GM23248 (cell line): ENCODE measurements around the gene PIK3C2B. TPM values are rescaled to one million over a fixed set of nuclear protein-coding genes. Genes with fewer than 3 reads are reported as not detected.
A peak's percentile ranks its signal among the peaks of the same experiment; 100 is the strongest.
"Not testable (repeated sequence)": the region's sequence is repeated elsewhere in the genome, so short reads cannot be mapped to it uniquely, and the experiment has no call there.

Source experiments
- DNase-seq: peaks from one replicate; pipeline ENCODE4 v3.0.0-alpha.2; 2015
- H2AFZ ChIP-seq: fragments of 200-600 bp; sonication (generic); 2 replicates; pipeline ENCODE4 v1.6.1; 2016; ENCODE audit warnings: antibody characterized with exemption
- H3F3A ChIP-seq: fragments of 200-600 bp; sonication (generic); 2 replicates; pipeline ENCODE4 v1.6.1; 2016; ENCODE audit warnings: mild to moderate bottlenecking, antibody characterized with exemption, mixed run types; ENCODE audit not compliant: insufficient read depth
- H3K27ac ChIP-seq: fragments of 200-600 bp; sonication (generic); 2 replicates; pipeline ENCODE4 v1.5.1; 2016; ENCODE audit warnings: mild to moderate bottlenecking
- H3K27me3 ChIP-seq: fragments of 200-600 bp; sonication (generic); replicated peaks from 2 replicates; pipeline ENCODE4 v1.6.1; 2016; ENCODE audit warnings: mild to moderate bottlenecking; ENCODE audit not compliant: insufficient read depth
- H3K36me3 ChIP-seq: fragments of 200-600 bp; sonication (generic); 2 replicates; pipeline ENCODE4 v1.6.1; 2016; ENCODE audit warnings: low read depth, mild to moderate bottlenecking
- H3K4me1 ChIP-seq: fragments of 200-600 bp; sonication (generic); 2 replicates; pipeline ENCODE4 v1.6.1; 2016; ENCODE audit warnings: mild to moderate bottlenecking; ENCODE audit not compliant: insufficient read depth
- H3K4me2 ChIP-seq: fragments of 200-600 bp; sonication (generic); one replicate; pipeline ENCODE4 v1.6.1; 2016; ENCODE audit warnings: mild to moderate bottlenecking; ENCODE audit not compliant: unreplicated experiment
- H3K4me3 ChIP-seq: fragments of 200-600 bp; sonication (generic); 2 replicates; pipeline ENCODE4 v1.5.1; 2016; ENCODE audit warnings: mild to moderate bottlenecking
- H3K79me2 ChIP-seq: fragments of 200-600 bp; sonication (generic); 2 replicates; pipeline ENCODE4 v1.6.1; 2016; ENCODE audit warnings: mild to moderate bottlenecking; ENCODE audit not compliant: insufficient read depth
- H3K9ac ChIP-seq: fragments of 200-600 bp; sonication (generic); 2 replicates; pipeline ENCODE4 v1.6.1; 2016; ENCODE audit warnings: mild to moderate bottlenecking
- H3K9me2 ChIP-seq: fragments of 200-600 bp; sonication (generic); 2 replicates; pipeline ENCODE4 v1.6.1; 2016; ENCODE audit warnings: mixed run types, mild to moderate bottlenecking, moderate library complexity; ENCODE audit not compliant: insufficient read depth
- H3K9me3 ChIP-seq: fragments of 200-600 bp; sonication (generic); one replicate; pipeline ENCODE4 v1.6.1; 2017; ENCODE audit warnings: low read depth
- H4K20me1 ChIP-seq: fragments of 200-600 bp; sonication (generic); 2 replicates; pipeline ENCODE4 v1.6.0; 2016; ENCODE audit not compliant: insufficient read depth
- EZH2 ChIP-seq: fragments of 200-600 bp; sonication (generic); IDR thresholded peaks from 2 replicates; pipeline ENCODE4 v1.6.1; 2018; ENCODE audit warnings: antibody characterized with exemption, mild to moderate bottlenecking; ENCODE audit not compliant: insufficient read depth, poor library complexity, severe bottlenecking
- EZH2phosphoT487 ChIP-seq: fragments of 200-600 bp; sonication (generic); IDR thresholded peaks from 2 replicates; pipeline ENCODE4 v1.6.1; 2018; ENCODE audit warnings: antibody characterized with exemption, moderate library complexity, mild to moderate bottlenecking, low read depth; ENCODE audit not compliant: insufficient read depth
- WGBS, 2 experiments: methylation state at CpG; one replicate each; pipeline ENCODE4 v1.1.6; 2015 to 2017; ENCODE audit warnings: low lambda C conversion rate in 2 of 2, low coverage in 1 of 2; ENCODE audit errors: missing lambda C conversion rate in 2 of 2; 5-methylcytosine and 5-hydroxymethylcytosine counted together
- in situ Hi-C: fragments of 300-500 bp; cut with MboI; formaldehyde crosslinking; loops from 2 replicates; pipeline ENCODE4 v1.15.0; 2020
- polyA plus RNA-seq: library from polyadenylated mRNA; unstranded; fragments of >200 nt; fragmentation: Nextera tagmentation; extraction: Ambion mirVana; gene quantifications from 2 replicates; pipeline ENCODE4 v1.2.1, GENCODE V29; 2016
- total RNA-seq: library from RNA; depleted of rRNA; stranded (reverse); fragments of >200 nt; shearing (Covaris generic); gene quantifications from 2 replicates; pipeline ENCODE4 v1.2.3, GENCODE V29; 2014

The PIK3C2B gene
- total and polyA plus RNA-seq, 2 experiments from 2014 or later: 0.20 to 0.76 TPM

DNA sequence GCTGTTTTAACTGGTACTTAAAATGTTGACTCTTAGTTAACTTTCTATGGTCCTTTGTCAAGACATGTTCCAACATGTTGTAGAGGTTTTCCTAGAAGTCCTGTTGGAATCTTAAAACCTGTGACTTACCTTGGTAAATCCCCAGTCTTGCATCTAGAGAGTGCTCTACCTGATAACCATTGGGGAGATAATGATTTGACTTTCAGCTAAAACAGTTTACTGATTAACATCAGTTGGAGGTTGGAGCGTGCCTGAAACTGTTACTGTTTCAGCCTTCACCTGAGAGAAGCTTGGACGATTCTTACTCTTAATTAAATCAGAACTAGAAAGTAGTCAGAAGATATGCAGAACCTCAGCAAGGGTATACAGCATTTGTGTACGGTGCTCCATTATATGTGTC lies 30.4 kb upstream of the PIK3C2B start:
- Histone ChIP-seq H4K20me1 (peaks cover 7% of the 10 kb centered on the region), H3K36me3 (peaks cover 25% of the 10 kb centered on the region), H3K9ac (no peak overlapping the region), H3K4me3 (no peak overlapping the region), H3K9me2 (no peaks in the 10 kb centered on the region), H3K27me3 (no peaks in the 10 kb centered on the region), H3K27ac (no peak overlapping the region), H2AFZ (no peak overlapping the region), H3K79me2 (peaks cover 64% of the 10 kb centered on the region), H3K9me3 (no peaks in the 10 kb centered on the region), H3K4me2 (no peak overlapping the region), H3K4me1 (peaks cover 13% of the 10 kb centered on the region), H3F3A (peaks cover 10% of the 10 kb centered on the region)
- in situ Hi-C loops: no loop called here
- 97 to 98% methylated on average over 3 of the region's 3 CpGs for WGBS, 2 experiments
- DNase-seq: no peak
- TF ChIP-seq EZH2phosphoT487: no peak
- no peak for TF ChIP-seq EZH2

DNA sequence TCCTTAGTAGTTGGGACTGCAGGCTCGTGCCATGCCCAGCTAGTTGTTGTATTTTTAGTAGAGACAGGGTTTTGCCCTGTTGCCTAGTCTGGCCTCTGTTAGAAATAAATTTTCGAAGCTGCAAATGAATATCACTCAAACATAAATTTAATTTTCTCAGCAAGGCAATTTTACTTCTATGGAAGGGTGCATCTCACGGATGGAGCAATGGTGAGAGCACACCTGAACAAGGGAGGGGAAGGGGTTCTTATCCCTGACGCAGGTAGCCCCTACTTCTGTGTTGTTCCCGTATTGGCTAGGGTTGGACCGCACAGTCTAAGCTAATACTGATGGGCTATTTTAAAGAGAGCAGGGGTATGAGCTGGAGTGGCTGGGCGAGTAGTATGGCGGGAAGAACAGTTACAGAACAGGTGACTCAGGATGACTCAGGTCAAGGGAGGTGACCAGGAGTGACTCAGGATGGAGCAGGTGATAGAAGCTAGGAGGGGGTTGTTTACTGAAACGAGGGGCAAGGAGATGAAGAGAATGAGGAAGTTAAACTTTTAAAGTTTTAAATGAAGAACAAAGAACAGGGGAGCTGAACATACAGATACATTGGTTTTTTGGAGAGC lies 29.1 kb upstream of the PIK3C2B start:
- DNase-seq: no peak
- no peaks in the 10 kb centered on the region for H3K27me3 ChIP-seq
- no peak overlapping the region for H3K4me3 ChIP-seq
- 94 to 95% methylated on average over 9 of the region's 9 CpGs for WGBS, 2 experiments
- peaks cover 77% of the 10 kb centered on the region for H3K79me2 ChIP-seq
- H3K27ac ChIP-seq: no peak overlapping the region
- H3K4me2 ChIP-seq: no peak overlapping the region
- peaks cover 23% of the 10 kb centered on the region for H3K36me3 ChIP-seq
- H3K9me2 ChIP-seq: no peaks in the 10 kb centered on the region
- H4K20me1 ChIP-seq: peaks cover 7% of the 10 kb centered on the region
- peaks cover 10% of the 10 kb centered on the region for H3F3A ChIP-seq
- no peaks in the 10 kb centered on the region for H3K9me3 ChIP-seq
- H3K4me1 ChIP-seq: peaks cover 13% of the 10 kb centered on the region
- no peak overlapping the region for H2AFZ ChIP-seq
- H3K9ac ChIP-seq: no peak overlapping the region
- TF ChIP-seq EZH2phosphoT487: no peak
- TF ChIP-seq EZH2: no peak
- in situ Hi-C loops: no loop called here

DNA sequence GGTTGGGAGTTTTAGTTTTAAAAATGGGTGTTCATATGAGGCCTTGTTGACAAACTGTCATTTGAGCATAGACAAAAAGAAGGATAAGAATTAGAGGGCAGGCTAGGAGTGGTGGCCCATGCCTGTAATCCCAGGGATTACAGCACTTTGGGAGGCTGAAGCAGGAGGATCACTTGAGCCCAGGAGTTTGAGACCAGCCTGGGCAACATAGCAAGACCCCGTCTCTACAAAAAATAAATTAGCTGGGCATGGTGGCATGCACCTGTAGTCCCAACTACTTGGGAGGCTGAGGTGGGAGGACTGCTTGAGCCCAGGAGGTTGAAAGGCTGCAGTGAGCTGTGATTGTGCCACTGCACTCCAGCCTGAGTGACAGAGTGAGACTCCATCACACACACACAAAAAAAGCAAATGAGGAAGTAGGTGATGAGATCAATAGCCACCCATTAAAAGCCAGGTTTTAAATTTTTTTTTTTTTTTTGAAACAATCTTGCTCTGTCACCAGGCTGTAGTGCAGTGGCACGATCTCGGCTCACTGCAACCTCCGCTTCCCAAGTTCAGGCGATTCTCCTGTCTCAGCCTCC lies 27.4 kb upstream of the PIK3C2B start:
- H3K9me2 ChIP-seq, H3K4me2 ChIP-seq, DNase-seq, in situ Hi-C loops, H4K20me1 ChIP-seq, H3K9me3 ChIP-seq, H2AFZ ChIP-seq, H3K27me3 ChIP-seq, H3K9ac ChIP-seq, H3K27ac ChIP-seq, H3K4me3 ChIP-seq, H3F3A ChIP-seq: not testable (repeated sequence)
- WGBS, 2 experiments: 79 to 83% methylated on average over 5 of the region's 5 CpGs
- H3K4me1 ChIP-seq: peaks cover 13% of the 10 kb centered on the region
- H3K36me3 ChIP-seq: peaks cover 14% of the 10 kb centered on the region
- H3K79me2 ChIP-seq: peaks cover 93% of the 10 kb centered on the region

DNA sequence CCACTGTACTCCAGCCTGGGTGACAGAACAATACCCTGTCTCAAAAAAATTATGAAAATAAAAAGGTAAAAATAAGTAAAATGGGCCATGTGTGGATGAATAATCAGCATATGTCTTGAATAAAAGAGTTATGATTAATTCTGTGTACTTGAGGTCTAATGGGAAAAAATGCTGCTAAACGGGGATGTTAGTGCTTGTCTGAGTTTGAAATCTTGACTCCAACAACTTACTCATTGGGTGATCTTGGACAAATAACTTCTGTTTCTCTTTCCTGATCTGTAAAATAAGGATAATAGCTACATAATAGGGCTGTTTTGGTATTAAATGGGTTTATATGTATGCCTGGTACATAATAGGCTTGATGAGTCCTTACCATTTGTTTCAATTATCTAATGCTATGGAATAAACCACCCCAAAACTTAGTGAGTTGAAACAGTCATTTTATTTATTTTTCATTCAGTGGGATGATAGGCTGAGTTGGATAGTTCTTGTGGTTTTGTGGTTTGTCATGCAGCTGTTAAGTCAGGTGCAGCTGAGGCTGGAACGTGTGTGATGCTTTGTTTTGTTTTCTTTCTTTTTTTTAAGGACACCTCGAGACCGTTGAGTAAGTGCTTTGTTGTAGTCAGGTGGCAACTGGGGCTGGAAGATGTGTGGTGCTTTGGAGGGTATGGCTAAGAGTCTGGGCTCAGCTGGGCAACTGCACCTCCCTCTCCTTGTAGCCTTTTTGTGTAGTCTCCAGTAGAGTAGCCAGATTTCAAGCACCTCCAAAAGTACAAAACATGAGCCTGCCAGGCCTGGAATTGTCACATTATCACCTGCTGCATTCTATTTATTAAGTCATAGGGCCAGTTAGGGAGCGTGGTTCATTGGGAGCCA lies 26.5 kb upstream of the PIK3C2B start:
- H3K4me1 ChIP-seq: peaks cover 13% of the 10 kb centered on the region
- H3K36me3 ChIP-seq: 0 out of 2 replicates have a peak, but pooled peaks cover 5% of the 10 kb centered on the region
- H3K9me3 ChIP-seq: no peaks in the 10 kb centered on the region
- H3K4me3 ChIP-seq: no peak overlapping the region
- H3K27ac ChIP-seq: peak overlapping the region; percentile 18; the same call in 1 of the 2 replicates
- peaks cover 10% of the 10 kb centered on the region for H3F3A ChIP-seq
- H3K79me2 ChIP-seq: peaks cover 96% of the 10 kb centered on the region
- no peak overlapping the region for H2AFZ ChIP-seq
- H4K20me1 ChIP-seq: peaks cover 7% of the 10 kb centered on the region
- 58 to 59% methylated on average over 5 of the region's 5 CpGs for whole genome bisulfite sequencing, 2 experiments
- H3K9me2 ChIP-seq: no peaks in the 10 kb centered on the region
- in situ Hi-C loops: no loop called here
- no peak overlapping the region for H3K4me2 ChIP-seq
- H3K9ac ChIP-seq: no peak overlapping the region
- TF ChIP-seq EZH2 (no peak), EZH2phosphoT487 (no peak)
- DNase-seq: peak; percentile 48
- H3K27me3 ChIP-seq: no peaks in the 10 kb centered on the region

DNA sequence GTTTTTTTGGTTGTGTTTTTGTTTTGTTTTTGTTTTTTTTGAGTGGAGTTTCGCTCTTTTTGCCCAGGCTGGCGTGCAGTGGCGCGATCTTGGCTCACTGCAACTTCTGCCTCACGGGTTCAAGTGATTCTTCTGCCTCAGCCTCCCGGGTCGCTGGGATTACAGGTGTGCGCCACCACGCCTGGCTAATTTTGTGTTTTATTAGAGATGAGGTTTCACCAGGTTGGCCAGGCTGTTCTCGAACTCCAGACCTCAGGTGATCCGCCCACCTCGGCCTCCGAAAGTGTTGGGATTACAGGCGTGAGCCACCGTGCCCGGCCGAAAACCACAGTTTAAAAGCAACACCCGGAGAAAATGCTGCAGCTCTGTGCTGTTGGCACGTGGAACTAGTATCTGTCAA lies 22.8 kb upstream of the PIK3C2B start:
- peak overlapping the region; percentile 88 for H3K4me3 ChIP-seq
- H3K9me3 ChIP-seq, H3K9me2 ChIP-seq, H4K20me1 ChIP-seq, H3K27me3 ChIP-seq, H3K36me3 ChIP-seq, DNase-seq, in situ Hi-C loops, H2AFZ ChIP-seq, H3F3A ChIP-seq, H3K27ac ChIP-seq, H3K9ac ChIP-seq: not testable (repeated sequence)
- H3K4me2 ChIP-seq: peak overlapping the region; percentile 77
- H3K4me1 ChIP-seq: peaks cover 13% of the 10 kb centered on the region
- H3K79me2 ChIP-seq: peaks cover 61% of the 10 kb centered on the region
- WGBS, 2 experiments: 90% methylated on average over 19 of the region's 19 CpGs
